GM21360 (cell line): ENCODE results near the gene PPFIBP1.
"Not testable (repeated sequence)": the region's sequence is repeated elsewhere in the genome, so short reads cannot be mapped to it uniquely, and the experiment has no call there.

ENCODE experiments used
- ATAC-seq: cut with Tn5 transposase; IDR thresholded peaks from one replicate; pipeline ENCODE4 v1.9.1; 2021; ENCODE audit warnings: mild to moderate bottlenecking, moderate library complexity; ENCODE audit not compliant: unreplicated experiment

Gene PPFIBP1

DNA sequence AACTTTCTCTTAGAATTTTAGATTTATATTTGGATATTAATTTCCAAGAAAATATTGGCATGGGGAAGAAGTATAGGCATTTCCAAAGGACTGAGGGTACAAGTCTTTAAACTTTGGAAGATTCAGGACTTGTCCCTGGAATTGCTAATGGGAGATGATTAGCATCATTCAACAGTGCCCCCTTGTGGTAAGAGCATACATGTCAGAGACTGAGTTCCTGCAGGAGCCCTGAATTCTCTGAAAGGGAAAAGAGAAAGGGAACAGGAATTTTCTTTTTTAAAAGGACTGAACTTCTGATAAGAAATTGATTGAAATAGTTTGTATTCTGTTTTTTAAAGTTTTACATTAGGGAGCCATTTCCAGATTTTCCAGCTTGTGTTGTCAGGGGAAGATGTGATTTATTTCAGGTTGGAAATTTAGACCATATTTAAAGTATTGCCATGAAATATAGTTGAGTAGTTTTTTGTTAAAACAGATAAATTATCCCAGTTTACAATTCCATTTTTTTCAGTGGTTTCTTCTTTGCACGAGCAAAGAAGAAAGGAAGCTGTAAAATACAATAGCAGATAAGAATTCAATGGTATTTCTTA is 128.3 kb downstream of the PPFIBP1 start:
- no peak for ATAC-seq

DNA sequence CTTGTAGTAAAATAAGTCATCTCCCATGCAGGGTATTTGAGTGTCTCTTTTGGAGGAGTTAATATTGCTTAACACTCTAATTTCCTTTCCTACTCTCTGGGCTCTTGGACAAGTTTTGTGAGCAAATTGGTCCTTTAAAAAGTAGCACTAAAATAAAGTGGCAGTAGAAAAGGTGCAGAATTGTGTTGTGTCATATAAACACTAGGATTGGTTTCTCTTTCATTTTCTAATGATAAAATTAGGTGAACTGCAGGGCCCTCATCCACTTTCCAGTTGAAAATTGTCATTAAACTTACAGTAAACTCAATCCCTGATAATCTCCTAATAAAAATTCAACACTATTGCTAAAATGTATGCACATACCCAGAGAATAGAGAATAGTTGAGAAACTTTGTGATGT is 129.7 kb downstream of the PPFIBP1 start:
- ATAC-seq, result no peak

GRCh38 chr12:27655476-27655875 is 131.5 kb downstream of the PPFIBP1 start:
- not testable (repeated sequence) for ATAC-seq

- no peak for ATAC-seq
Measured at GRCh38 chr12:27657296-27657695, 133.3 kb downstream of the PPFIBP1 start.

GRCh38 chr12:27665704-27666103 is 141.7 kb downstream of the PPFIBP1 start:
- no peak for ATAC-seq

GRCh38 chr12:27666510-27666909 is 142.5 kb downstream of the PPFIBP1 start:
- no peak for ATAC-seq

- ATAC-seq, result no peak
Measured at GRCh38 chr12:27667540-27667939, 143.5 kb downstream of the PPFIBP1 start.

GRCh38 chr12:27672051-27672450 is 148.0 kb downstream of the PPFIBP1 start:
- no peak for ATAC-seq

DNA sequence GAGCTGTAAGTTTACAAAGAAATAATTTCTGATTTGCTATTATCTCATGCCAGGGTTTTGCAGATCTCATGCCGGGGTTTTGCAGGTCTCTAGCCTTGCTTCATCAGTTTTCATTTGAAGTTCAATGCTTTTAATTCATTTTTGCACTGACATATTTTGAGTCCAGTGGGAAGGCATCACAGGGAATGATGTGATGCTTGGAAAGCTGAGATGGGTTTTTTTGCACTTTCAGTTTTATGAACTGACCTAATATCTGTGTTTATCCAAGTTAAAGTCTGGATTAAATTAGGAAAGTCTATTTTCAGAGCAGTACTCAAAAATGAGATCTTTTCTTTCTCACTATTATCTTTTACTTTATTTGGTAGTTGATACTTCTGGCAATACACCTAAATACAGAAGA is 148.6 kb downstream of the PPFIBP1 start:
- no peak for ATAC-seq

DNA sequence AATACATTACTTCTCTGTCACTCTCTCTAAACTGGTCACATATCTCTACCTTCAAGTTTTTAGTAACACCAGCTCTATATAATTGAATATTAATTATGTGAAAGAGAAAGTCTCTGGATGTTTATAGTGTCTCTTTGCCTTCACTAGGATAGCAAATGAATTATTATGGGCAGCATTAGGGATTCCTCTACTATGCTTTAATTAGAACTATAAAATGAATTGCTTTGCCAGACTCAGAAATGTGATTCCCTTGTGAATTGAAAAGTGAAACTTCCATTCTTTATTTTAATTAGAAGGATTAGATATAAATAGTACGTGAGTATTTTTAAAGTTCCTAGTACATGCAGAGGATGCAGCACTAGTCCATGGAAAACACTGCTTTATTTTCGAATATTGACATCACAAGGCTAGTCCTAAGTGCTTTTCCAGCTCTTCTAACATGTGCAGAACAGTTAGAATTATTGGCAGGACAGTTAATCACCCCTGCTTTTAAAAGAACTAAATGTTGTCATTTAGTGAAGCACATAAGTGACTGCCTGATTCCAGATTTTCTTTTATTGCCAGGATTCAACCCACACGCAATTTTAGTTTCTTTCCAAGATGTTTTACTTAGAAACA is 149.2 kb downstream of the PPFIBP1 start:
- no peak for ATAC-seq

GRCh38 chr12:27674989-27675388 is 151.0 kb downstream of the PPFIBP1 start:
- no peak for ATAC-seq

GRCh38 chr12:27680619-27681018 is 156.6 kb downstream of the PPFIBP1 start:
- ATAC-seq, result no peak

DNA sequence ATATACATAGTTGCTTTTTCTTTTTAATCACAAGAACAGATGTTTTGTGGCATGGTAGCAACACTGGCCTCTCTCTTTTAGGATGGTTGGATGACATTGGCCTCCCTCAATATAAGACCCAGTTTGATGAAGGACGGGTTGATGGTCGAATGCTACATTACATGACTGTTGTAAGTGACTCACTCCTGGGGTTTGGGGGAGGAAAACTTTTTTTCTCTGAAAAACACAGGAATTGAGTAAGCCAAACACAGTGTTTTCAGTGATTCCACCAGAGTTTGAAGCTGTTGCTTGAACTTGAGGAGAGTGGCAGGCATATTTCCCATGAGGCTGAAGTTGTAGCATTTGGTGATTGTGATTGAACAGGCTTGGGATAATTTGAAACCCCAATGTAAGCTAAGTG is 158.5 kb downstream of the PPFIBP1 start:
- ATAC-seq, result no peak

DNA sequence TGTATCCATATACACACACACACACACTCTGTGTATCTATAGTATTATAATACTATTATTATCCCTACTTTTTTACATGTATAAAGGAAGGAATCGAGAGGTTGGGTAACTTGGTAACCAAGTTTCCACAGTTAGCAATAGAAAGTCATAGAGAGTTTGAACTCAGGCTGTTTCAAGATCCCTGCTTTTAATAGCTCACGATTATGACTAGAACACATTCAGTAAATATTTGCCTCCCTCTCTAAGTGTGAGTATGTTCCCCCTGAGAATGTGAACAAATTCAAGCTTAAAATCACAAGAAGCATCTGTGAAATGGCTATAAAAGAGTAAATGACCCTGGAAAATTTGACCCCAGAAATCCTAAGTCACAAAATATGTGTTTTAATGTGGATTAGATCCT is 161.3 kb downstream of the PPFIBP1 start:
- no peak for ATAC-seq

DNA sequence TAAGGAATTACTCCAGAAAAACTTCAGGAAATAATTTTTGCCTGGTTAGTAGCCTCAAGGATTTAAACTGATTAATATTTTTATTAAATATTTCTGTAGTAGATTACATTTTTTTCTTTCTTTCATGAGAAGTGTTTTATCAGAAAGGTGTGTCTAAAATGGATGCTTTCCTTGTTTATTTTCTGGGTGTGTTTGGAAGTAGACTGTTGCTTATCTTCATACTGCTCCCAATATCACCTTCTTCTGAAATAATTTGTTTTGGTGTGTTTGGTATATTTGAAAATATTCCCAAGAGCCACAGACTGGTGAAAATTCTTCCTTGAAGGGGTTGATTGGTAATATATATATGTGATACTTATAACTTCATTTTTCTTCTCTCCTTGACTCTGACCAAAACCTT is 162.1 kb downstream of the PPFIBP1 start:
- ATAC-seq, result no peak

GRCh38 chr12:27688671-27689070 is 164.7 kb downstream of the PPFIBP1 start:
- no peak for ATAC-seq

- ATAC-seq, result no peak
Measured at GRCh38 chr12:27689558-27690180, 165.7 kb downstream of the PPFIBP1 start.

- no peak for ATAC-seq
Measured at GRCh38 chr12:27693403-27693802, 169.4 kb downstream of the PPFIBP1 start.

DNA sequence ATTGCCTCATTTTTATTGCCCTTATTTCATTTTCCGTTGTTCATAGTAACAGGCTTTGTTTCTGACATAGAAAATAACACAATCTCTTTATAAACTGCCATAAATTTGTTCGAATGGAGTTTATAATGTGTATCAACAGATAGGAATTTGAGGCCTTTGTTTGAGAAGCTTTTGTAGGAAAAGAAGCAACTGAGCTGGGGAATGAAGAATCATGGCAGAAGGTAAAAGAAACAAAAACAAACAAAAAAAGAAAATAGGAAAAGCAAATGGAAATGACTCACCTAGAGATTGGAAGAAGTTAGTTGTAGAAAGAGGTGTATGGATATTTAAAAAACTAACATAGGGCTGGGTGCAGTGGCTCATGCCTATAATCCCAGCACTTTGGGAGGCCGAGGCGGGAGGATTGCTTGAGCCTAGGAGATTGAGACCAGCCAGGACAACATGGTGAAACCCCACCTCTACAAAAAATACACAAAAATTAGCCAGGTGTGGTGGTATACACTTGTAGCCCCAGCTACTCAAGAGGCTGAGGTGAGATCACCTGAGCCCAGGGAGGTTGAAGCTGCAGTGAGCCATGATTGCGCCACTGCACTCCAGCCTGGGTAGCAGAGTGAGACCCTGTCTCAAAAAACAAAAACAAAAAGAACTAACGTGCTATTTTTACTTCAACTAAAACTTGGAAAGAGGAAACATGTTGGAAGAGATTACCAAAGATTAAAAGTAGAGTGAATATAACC is 171.7 kb downstream of the PPFIBP1 start:
- ATAC-seq, result no peak

GRCh38 chr12:27696293-27696652 is 172.3 kb downstream of the PPFIBP1 start, which contains the start of gene REP15:
Gene REP15 (plus strand): TSS chr12:27696447. CDS start chr12:27696563, 116 bp downstream.
- ATAC-seq, result no peak

GRCh38 chr12:27696864-27697564 is 173.0 kb downstream of the PPFIBP1 start:
- no peak for ATAC-seq
